Mucosa of descending colon (tissue), 3 donors: ENCODE results near the gene HAUS8. TPM values are rescaled to one million over a fixed set of nuclear protein-coding genes. Genes with fewer than 3 reads are reported as not detected.
"Not testable (repeated sequence)": the region's sequence is repeated elsewhere in the genome, so short reads cannot be mapped to it uniquely, and the experiment has no call there.

ENCODE experiments used
- ATAC-seq: fragments of 200-7000 bp; cut with Tn5 transposase; one replicate; pipeline ENCODE4 v1.9.1; 2020; ENCODE audit warnings: mild to moderate bottlenecking, moderate library complexity
- DNase-seq, 3 donors: peaks; one replicate each; pipeline ENCODE4 v3.0.0-alpha.2; 2020
- H3K36me3 ChIP-seq: fragments of 200-600 bp; one replicate; pipeline ENCODE4 v1.8.0; 2021; ENCODE audit warnings: low read depth, mild to moderate bottlenecking
- H3K4me1 ChIP-seq: fragments of 200-600 bp; one replicate; pipeline ENCODE4 v1.8.0; 2021; ENCODE audit warnings: low read depth, mild to moderate bottlenecking
- H3K4me3 ChIP-seq: fragments of 200-600 bp; one replicate; pipeline ENCODE4 v1.8.0; 2021; ENCODE audit warnings: mild to moderate bottlenecking
- H3K9me3 ChIP-seq: fragments of 200-600 bp; one replicate; pipeline ENCODE4 v1.8.0; 2021; ENCODE audit warnings: mild to moderate bottlenecking
- CTCF ChIP-seq: fragments of 200-600 bp; IDR thresholded peaks from one replicate; pipeline ENCODE4 v1.8.0; 2022; ENCODE audit warnings: antibody characterized with exemption, mild to moderate bottlenecking
- intact Hi-C, 2 donors: fragments of 100-400 bp; cut with DNase I in 1 of 2; cut with micrococcal nuclease in 1 of 2; formaldehyde crosslinking; loops; one replicate each; pipeline versions ENCODE4 v1.11.0 to v1.11.1; 2022; cut with DNase I, micrococcal nuclease
- total RNA-seq, 3 donors: library from RNA; stranded (reverse); fragmentation: NEBNext Ultra II Directional in 2 of 3; extraction: Animal tissue kit (Norgen Biotek cat#: 25700) in 2 of 3; gene quantifications; one replicate each; pipeline versions ENCODE4 v1.2.1 to v1.2.4, GENCODE V29; 2021 to 2023
- donor health status: DM: no; HTN: no; CAD: no; lungs with moderate emphysema.
- donor health status: DM: no; HTN: no; CAD: no.
- donor health status: DM: no; HTN: yes; CAD: no.

Gene HAUS8
- total RNA-seq, 3 donors from 2014 or later = 12.2 to 16.6 (median 13.6) TPM

GRCh38 chr19:17107546-17108452 is 32.5 kb upstream of the HAUS8 start:
- ATAC-seq = peak; percentile 74
- intact Hi-C loops = no loop called here

GRCh38 chr19:17106964-17107363 is 31.7 kb upstream of the HAUS8 start:
- H3K9me3 ChIP-seq, ATAC-seq, H3K4me1 ChIP-seq, DNase-seq, intact Hi-C loops, H3K4me3 ChIP-seq, H3K36me3 ChIP-seq: not testable (repeated sequence)

More at GRCh38 chr19:17107546-17108452, 32.5 kb upstream of the HAUS8 start:
- Histone ChIP-seq H3K4me1 (peaks cover 6% of the 10 kb centered on the region), H3K9me3 (no peaks in the 10 kb centered on the region), H3K36me3 (no peaks in the 10 kb centered on the region), H3K4me3 (no peak overlapping the region)
- no peak for TF ChIP-seq CTCF
- peak; percentile 50 to 85 (median 69) for DNase-seq

- no peak overlapping the region for H3K4me3 ChIP-seq
- H3K4me1 ChIP-seq = peaks cover 6% of the 10 kb centered on the region
- ATAC-seq (no peak), DNase-seq (no peak)
- no peak for TF ChIP-seq CTCF
- H3K36me3 ChIP-seq = peaks cover 8% of the 10 kb centered on the region
- H3K9me3 ChIP-seq = no peaks in the 10 kb centered on the region
- intact Hi-C loops = no loop called here
Measured at GRCh38 chr19:17105556-17105955, 30.3 kb upstream of the HAUS8 start.

GRCh38 chr19:17104679-17105078 is 29.4 kb upstream of the HAUS8 start:
- DNase-seq (no peak), ATAC-seq (no peak)
- peaks cover 6% of the 10 kb centered on the region for H3K4me1 ChIP-seq
- intact Hi-C loops = no loop called here
- no peak overlapping the region for H3K4me3 ChIP-seq
- H3K9me3 ChIP-seq = no peaks in the 10 kb centered on the region
- TF ChIP-seq CTCF = no peak
- peaks cover 8% of the 10 kb centered on the region for H3K36me3 ChIP-seq

GRCh38 chr19:17103177-17103576 is 27.9 kb upstream of the HAUS8 start:
- Histone ChIP-seq H3K36me3 (peaks cover 8% of the 10 kb centered on the region), H3K9me3 (no peaks in the 10 kb centered on the region), H3K4me3 (no peak overlapping the region), H3K4me1 (peaks cover 4% of the 10 kb centered on the region)
- no peak for TF ChIP-seq CTCF
- ATAC-seq (peak; percentile 28), DNase-seq (no peak)
- intact Hi-C loops = no loop called here
